ENCODE results near the gene LPIN3.

The LPIN3 gene

GRCh38 chr20:41367956-41368355, 27.3 kb downstream of the LPIN3 start:
- DNase-seq, result no peak

GRCh38 chr20:41369673-41370072, 29.1 kb downstream of the LPIN3 start:
- DNase-seq, result no peak

GRCh38 chr20:41370176-41370575, 29.6 kb downstream of the LPIN3 start:
- DNase-seq, result no peak

GRCh38 chr20:41371371-41371770, 30.8 kb downstream of the LPIN3 start:
- DNase-seq, result no peak

- DNase-seq, result no peak
These were observed 32.7 kb downstream of the LPIN3 start for GRCh38 chr20:41373251-41373783.

GRCh38 chr20:41373931-41374920, 33.6 kb downstream of the LPIN3 start:
- no peak for DNase-seq

GRCh38 chr20:41375846-41376245, 35.2 kb downstream of the LPIN3 start:
- DNase-seq, result no peak

- no peak for DNase-seq
These were observed 35.7 kb downstream of the LPIN3 start for GRCh38 chr20:41376349-41376748.

GRCh38 chr20:41377275-41377674, 36.7 kb downstream of the LPIN3 start:
- DNase-seq, result no peak

GRCh38 chr20:41379551-41379950, 38.9 kb downstream of the LPIN3 start:
- no peak for DNase-seq

GRCh38 chr20:41380551-41381193, 40.1 kb downstream of the LPIN3 start:
- DNase-seq, result no peak

- no peak for DNase-seq
These were observed 42.2 kb downstream of the LPIN3 start for GRCh38 chr20:41382791-41383305.

- no peak for DNase-seq
These were observed 46.1 kb downstream of the LPIN3 start for GRCh38 chr20:41386502-41387427.

GRCh38 chr20:41387444-41387851, 46.8 kb downstream of the LPIN3 start:
- no peak for DNase-seq

- DNase-seq, result no peak
These were observed 50.3 kb downstream of the LPIN3 start for GRCh38 chr20:41390889-41391288.

- DNase-seq, result no peak
These were observed 51.0 kb downstream of the LPIN3 start for GRCh38 chr20:41391587-41392001.

GRCh38 chr20:41392295-41392694, 51.7 kb downstream of the LPIN3 start:
- DNase-seq, result no peak

GRCh38 chr20:41392871-41393704, 52.5 kb downstream of the LPIN3 start:
- no peak for DNase-seq

GRCh38 chr20:41393705-41394066, 53.1 kb downstream of the LPIN3 start:
- no peak for DNase-seq

GRCh38 chr20:41394081-41394480, 53.5 kb downstream of the LPIN3 start:
- no peak for DNase-seq

GRCh38 chr20:41394931-41395666, 54.5 kb downstream of the LPIN3 start:
- no peak for DNase-seq
